Activated T-cell treated with anti-CD3 and anti-CD28 coated beads for 4 hours (primary cell): Measurements from ENCODE around the gene FOXK2.
A peak's percentile ranks its signal among the peaks of the same experiment; 100 is the strongest.
"Not testable (repeated sequence)": the region's sequence is repeated elsewhere in the genome, so short reads cannot be mapped to it uniquely, and the experiment has no call there.

Experiments
- DNase-seq: peaks from one replicate; pipeline ENCODE4 v3.0.0-alpha.2; 2020

Gene FOXK2

GRCh38 chr17:82496529-82497434 is 22.8 kb upstream of the FOXK2 start:
- peak; percentile 81 for DNase-seq

DNA sequence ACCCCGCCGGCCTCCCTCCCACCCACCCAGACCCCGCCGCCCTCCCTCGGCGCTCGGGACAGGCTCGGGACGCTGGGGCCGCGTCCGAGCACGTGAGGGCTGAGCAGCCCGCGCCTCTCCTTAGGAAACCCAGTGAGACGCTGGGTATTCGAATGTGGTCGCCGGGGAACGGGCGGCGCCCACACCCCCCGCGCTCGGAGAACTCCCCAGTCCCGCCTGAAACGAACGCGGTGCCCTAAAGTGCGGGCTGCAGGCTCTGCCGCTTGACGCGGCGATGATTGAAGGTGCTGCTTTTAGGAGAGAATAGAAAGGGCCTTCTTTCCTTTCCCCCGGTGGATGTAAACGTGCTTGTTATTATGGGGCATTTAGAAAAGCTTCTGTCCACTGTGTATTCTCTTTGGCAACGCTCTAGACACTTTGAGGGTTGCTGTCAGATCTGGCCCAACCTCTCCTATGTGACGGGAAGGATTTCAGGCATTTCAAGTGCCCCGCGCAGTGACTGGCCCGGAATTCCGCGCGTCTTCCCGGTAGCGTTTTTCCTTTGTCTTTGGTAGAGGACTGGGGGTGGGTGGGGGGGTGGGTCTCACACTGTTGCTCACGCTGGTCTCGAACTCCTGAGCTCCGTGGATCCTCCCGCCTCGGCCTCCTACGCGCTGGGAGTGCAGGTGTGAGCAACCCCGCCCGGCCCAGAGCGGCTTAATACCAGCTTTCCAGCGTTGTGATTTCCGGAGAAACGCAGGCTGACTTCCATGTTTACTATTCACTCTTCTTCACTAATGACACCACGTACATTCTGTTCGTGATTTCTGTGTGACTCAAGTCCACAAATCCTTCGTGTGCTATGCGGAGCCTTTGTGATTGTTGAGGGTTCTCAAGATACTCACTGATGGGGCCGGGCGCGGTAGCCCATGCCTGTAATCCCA is 21.8 kb upstream of the FOXK2 start:
- DNase-seq: no peak

DNA sequence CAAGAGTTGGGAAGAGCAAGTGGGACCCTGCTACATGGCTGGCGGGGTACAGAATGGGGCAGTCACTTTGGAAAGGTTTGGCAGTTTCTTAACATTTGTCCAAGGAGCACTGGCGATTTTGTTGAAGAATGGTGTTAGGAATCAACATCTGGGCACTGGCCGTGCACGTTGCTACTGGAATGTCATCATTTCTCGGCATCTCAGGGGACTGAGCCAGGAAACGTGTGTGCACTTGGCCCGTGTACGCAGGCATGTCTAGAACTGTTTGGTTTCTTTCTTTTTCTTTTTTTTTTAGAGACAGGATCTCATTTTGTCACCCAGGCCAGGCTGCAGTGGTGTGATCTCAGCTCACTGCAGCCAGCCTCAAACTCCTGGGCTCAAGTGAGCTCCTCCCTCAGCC is 17.3 kb upstream of the FOXK2 start:
- DNase-seq: no peak

DNA sequence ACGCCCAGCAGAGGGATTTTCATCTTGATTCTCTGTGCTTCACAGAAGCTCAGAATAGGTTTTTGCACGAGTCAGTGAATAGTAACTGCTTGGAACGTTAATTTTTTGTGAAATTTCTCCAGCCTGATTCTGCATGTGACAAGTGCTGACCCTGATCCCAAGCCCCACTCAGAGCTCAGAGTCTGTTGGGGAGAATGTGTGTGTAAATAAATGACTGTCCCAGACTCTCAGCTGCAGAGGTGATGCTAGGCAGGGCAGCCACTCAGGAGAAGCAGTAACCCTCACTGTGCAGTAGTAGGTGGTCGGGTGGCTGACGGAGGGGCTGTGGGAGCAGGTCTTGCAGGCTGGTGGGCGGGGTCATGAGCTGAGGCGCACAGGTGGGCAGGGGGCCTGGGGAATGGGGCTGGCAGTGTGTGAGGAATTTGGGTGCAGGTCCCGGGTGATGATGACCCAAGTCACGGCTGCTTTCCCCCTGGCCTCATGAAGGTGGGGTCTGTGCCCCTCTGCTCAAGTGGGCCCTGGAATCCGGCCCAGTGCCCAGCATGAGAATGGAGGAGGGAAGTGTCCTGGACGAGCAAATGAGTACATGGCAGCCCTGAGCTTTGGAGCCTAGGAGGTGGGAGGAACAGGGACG is 16.3 kb upstream of the FOXK2 start:
- DNase-seq: no peak

- DNase-seq: no peak
Measured at GRCh38 chr17:82503728-82504308, 15.7 kb upstream of the FOXK2 start.

DNA sequence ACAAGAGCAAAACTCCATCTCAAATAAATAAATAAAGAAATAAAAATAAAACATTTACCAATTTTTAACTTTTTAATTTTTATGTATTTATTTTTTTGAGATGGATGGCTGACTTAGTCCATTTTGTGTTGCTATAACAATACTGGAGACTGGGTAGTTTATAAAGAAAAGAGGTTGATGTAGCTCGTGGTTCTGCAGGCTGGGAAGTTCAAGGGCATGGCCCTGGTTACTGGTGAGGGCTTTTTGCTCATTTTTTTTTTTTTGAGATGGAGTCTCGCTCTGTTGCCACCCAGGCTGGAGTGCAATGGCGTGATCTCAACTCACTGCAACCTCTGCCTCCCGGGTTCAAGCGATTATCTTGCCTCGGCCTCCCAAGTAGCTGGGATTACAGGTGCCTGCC is 14.2 kb upstream of the FOXK2 start:
- no peak for DNase-seq

GRCh38 chr17:82506402-82506801 is 13.1 kb upstream of the FOXK2 start:
- DNase-seq: not testable (repeated sequence)

GRCh38 chr17:82507631-82508175 is 11.8 kb upstream of the FOXK2 start:
- no peak for DNase-seq

GRCh38 chr17:82511642-82512041 is 7.9 kb upstream of the FOXK2 start:
- DNase-seq: not testable (repeated sequence)

- DNase-seq: not testable (repeated sequence)
Measured at GRCh38 chr17:82513864-82514263, 5.7 kb upstream of the FOXK2 start.

- no peak for DNase-seq
Measured at GRCh38 chr17:82517230-82517865, 2.2 kb upstream of the FOXK2 start.

DNA sequence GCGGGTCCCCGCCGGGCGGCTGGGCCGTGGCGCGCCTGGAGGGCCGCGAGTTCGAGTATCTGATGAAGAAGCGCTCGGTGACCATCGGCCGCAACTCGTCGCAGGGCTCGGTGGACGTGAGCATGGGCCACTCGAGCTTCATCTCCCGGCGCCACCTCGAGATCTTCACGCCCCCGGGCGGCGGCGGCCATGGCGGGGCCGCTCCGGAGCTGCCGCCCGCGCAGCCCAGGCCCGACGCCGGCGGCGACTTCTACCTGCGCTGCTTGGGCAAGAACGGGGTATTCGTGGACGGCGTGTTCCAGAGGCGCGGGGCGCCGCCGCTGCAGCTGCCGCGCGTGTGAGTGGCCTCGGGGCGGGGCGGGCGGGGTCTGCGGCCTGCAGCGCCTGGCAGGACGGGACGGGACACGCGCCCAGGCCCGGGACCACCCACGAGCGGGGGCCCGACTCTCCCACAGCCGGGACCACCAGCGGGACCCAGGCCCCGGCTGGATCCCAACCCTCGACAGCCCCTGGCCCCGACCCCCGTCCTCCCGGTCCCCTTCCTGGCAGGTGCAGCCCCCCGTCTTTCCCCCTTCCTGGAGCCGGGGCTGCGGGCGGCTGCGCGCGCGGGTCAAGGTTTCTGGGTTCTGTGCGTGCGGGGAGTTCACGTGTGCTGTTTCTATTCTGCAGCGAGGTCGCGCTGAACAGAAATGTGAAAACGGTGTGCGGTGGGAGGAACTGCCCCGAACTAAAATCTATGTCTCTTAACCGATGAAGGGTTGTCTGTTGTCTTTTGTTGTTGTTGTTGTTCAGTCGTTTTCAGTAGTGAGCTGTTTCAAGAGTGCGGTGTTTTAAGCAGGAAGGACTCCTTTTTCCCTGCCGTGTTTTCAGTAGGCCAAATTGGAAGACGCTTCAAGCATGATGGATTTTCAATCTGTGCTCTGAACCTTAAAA is 705 bp downstream of the FOXK2 start:
- DNase-seq: no peak

GRCh38 chr17:82524540-82524939 is 5.0 kb downstream of the FOXK2 start:
- no peak for DNase-seq

DNA sequence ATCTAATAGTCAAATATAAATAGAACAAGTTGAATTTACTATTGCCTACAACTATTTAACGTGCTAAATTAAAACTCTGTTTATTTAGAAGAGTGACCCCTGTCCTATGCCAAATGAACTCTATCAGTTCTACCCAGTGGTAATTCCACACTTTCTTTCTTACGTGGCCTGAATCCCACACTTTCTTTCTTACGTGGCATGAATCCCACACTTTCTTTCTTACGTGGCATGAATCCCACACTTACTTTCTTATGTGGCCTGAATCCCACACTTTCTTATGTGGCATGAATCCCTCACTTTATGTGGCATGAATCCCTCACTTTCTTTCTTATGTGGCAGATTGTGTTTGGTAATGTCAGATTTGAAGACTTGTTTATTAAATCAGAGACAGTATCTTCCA is 6.2 kb downstream of the FOXK2 start:
- no peak for DNase-seq

DNA sequence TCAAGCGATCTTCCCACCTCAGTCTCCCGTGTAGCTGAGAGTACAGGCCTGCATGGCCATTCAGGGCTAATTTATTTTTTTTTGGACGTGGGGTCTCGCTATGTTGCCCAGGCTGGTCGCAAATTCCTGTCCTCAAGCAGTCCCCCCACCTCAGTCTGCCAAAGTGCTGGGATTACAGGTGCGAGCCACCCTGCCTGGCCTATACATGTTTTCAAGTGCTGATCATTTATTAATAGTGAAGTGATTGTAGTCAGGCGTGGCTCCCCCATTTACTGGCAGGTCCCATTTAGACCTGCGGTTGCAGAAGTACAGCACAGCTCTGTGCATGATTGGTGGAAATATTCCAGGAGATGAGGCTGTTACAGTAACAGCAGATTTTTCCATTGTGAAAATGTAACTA is 8.4 kb downstream of the FOXK2 start:
- DNase-seq: no peak

DNA sequence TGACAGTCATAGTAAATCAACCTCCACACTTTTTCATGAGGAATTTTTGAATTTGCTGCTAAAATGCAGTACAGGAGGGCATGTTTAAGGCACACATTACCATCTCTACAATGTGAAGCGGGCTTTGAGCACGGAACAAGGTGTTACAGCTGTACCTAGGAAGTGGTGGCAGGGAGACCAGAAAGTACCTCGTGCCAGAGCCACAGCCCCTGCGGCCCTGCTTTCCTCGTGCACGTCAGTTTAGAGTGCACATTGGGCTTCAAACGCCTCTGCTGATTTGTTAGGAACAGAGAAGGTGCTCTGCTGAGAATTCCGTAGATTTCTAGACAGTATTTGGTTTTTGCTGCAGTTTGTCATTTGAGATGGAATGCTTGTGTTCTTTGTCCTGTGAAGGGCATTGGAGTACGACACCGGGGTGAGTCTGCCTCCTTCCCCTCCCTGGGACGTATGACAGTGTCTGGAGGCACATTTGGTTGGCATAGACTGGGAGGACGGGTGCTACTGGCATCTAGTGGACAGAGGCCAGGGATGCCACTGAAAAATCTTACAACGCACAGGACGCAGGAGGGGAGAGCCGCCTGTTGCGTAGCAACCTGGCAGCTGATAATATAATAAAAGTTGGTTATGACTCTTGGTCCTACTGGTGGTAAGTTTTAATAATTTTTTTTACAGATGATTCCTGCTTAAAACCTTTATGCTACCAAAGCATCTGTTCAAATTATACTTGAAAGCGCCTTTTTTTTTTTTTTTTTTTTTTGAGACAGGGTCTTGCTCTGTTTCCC is 9.1 kb downstream of the FOXK2 start:
- no peak for DNase-seq

DNA sequence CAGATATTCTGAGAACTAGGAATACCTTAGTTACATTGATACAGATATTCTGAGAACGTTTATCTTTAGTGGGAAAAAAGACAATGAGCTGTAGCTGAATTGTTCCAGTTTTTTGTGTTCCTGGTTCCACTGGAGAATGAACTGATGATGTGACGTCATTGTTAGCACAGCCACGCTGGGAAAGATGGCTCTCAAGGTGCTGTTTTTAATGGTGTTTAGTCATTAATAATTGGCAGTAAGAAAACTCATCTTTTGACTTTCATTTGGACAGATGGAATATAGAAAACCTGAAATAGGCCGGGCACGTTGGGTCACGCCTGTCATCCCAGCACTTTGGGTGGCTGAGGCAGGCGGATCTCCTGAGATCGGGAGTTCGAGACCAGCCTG is 10.4 kb downstream of the FOXK2 start:
- no peak for DNase-seq

GRCh38 chr17:82531431-82531881 is 11.9 kb downstream of the FOXK2 start:
- no peak for DNase-seq

GRCh38 chr17:82534401-82534812 is 14.9 kb downstream of the FOXK2 start:
- DNase-seq: no peak
